ENCODE results near the gene RAPH1.
A peak's percentile ranks its signal among the peaks of the same experiment; 100 is the strongest.

Gene RAPH1

GRCh38 chr2:203535078-203535783, at the start of gene RAPH1:
RAPH1 (minus strand) TSS chr2:203535301; CDS start chr2:203495353, 39,948 bp downstream.
- peak; percentile 71 for DNase-seq

- DNase-seq = no peak
Observed at GRCh38 chr2:203584784-203585183, 49.7 kb upstream of the RAPH1 start.

DNA sequence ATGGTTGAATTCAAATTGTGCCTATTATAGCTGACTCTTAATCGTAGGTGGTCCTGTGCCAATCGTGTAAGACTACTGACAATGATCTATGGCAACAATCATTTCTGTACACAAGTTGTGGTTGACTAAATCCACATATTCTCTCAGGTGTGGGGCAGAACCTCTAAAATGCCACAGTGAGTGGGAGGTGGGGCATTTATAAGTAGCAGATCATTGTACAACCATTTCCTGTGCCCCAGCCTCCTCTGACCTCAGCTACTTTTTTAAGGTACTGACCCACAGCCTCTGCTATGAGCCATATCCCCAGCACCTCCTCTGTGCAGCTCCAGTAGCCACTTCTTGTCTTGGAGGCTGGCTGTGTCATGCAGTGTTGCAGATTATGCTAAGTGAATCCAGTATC, 48.6 kb upstream of the RAPH1 start:
- no peak for DNase-seq

- no peak for DNase-seq
Observed at GRCh38 chr2:203583084-203583695, 48.1 kb upstream of the RAPH1 start.

DNA sequence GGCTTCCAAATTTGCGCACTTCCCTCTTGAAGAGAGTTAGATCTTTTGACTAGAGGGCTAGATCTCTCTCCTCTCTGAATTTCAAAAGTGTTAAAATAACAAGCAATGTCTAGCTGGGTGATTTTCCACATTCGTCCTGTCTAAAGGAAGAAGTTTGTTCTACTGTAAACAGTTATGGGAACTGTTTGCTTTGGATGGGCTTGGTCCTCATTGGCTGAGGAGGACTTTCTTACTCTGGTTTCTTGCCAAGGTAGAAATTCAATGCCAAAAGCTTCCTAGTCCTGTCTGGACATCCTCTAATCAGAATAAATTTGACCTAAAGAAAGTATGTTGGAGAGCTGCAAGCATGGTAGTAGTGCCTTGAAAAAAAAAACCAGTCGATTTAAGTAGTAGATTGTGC, 47.4 kb upstream of the RAPH1 start:
- DNase-seq = no peak

DNA sequence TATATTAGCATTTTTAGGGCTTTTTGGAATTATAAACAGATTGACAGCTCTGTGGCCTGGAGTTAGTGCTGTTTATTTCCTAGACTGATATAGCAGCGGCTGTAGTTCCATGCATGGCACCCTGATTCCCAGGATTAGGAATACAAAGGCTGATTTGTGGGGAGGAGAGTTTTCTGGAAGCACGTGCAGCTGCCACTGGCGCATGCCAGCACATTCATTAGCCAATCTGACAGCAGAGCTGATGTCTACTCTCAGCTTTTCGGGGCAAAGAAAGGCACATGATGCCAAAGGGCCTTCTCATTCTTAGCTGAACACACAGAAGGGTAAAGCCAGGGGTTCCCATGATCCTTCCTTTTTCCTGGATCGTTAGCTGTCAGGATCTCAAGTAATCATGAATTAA, 45.7 kb upstream of the RAPH1 start:
- DNase-seq = no peak

GRCh38 chr2:203579730-203580129, 44.6 kb upstream of the RAPH1 start:
- no peak for DNase-seq

DNA sequence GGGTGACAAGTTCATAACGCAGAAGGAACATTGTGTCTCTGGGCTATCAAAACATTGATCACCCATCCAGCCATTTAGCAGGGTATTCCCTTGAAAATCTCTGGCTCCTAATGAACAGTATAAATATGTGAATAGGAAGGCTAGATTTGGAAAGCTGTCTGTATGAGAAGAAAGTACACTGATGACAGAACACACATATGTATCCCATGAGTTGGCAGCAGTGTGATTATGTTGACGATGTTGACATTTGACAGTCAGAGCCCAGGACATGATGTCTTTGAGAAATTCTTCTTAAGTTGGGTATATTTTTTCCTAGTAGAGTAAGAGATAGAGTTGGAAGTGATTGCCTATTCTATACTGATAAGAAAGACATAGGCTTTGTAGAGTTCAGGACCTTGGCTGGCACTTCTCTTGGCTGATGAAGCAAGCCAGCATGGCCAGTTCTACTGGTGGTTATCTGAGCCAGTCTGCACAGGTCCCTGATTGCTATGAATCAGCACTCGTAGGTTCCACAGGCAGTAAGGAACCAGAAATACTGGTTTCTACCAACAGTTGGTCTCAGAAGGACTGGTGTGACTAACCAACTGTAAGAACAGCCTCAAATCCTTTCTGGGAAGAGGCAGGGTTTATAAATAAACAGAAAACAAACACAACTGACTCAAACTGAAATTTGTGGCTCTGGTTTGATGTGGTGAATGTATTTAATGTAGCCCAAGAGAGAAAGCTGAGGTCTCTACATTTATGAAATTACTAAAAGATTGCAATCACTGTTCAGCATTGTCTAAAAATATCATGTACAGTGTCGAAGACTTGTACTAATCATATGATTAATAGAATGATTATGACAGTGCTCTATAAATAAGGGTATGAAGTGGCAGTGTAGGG, 43.9 kb upstream of the RAPH1 start:
- DNase-seq = no peak

DNA sequence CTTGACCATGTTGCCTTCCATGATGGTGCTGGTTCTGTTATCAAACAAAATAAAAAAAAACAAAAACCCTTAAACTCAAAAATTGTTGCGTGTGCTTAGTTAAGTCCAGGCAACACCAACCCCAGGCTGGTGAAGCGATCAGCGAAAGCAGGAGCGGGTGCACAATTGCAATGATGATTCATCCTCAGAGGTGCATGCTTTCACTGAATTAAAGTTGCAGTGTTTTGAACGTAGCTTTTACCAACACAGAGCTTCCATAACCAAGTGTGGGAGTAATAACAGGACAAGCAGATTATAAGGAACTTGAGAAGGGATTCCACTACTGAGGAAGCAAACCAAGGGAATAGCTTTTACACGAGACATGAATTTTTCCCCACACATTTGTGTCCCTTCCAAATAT, 39.7 kb upstream of the RAPH1 start:
- no peak for DNase-seq

- DNase-seq = no peak
Observed at GRCh38 chr2:203572316-203572715, 37.2 kb upstream of the RAPH1 start.

DNA sequence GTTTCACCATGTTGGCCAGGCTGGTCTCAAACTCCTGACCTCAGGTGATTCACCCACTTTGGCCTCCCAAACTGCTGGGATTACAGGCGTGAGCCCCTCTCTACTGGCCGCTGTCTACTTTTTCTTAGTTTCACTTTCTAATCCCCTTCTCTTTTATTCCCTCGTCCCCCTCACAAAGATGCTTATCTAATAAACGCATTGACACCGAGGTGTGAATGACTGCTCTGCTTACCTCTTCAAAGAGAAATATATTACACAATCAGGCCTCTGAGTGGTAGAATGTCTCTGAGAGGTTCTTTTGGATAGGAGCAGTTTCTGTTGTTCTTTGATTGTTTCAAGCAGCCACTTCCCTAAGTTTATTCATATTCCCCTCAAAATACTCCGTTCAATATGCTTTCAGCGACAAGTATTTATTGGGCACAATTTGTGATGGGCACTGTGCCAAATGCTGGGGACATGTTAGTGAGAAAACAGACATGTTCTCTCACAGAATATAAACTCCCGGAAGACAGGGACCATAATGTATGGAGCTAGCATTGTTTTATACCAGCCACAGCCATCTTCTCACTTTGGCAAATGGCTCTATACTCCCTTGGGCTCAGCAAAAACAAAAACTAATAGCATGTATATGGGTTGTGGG, 34.7 kb upstream of the RAPH1 start:
- DNase-seq = no peak

GRCh38 chr2:203567691-203568090, 32.6 kb upstream of the RAPH1 start:
- DNase-seq = no peak

DNA sequence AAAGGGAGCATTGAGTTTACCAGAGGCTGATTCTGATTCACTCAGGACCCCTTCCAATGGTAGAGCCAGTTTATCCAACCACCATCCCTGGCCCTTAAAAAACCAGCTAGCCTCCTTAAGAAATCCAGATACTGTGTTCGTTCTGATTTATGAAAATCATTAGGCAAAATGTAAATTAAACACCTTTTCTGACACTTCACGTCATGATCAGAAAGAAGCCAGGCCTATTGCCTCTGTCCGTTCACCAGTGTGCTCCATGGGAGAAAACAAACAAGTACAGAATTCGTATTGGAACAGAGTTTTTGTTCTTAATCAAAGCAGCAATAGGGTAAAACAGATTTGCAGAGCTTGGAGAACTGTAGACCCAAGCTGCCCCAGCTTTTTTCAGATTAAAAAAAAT, 31.1 kb upstream of the RAPH1 start:
- DNase-seq = no peak

DNA sequence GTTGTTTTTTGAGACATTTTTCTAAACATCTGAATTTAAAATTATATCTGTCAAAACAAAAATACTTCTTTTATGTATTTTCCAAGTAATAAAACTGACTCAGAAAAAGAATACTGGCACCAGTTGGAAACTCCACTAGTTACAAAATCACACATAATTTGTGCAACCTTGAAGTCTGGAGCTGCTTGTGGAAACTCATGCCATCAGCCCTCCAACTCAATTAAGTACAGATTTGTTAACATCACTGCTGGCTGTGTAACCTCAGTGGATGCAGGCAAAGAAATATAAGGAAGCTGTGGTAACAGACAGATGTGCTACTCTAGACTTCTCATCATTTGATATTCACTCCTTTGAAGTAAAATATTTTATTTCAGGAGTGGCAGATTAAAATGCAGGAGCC, 30.0 kb upstream of the RAPH1 start:
- DNase-seq = no peak

GRCh38 chr2:203562268-203562667, 27.2 kb upstream of the RAPH1 start:
- no peak for DNase-seq

GRCh38 chr2:203559641-203560040, 24.5 kb upstream of the RAPH1 start:
- no peak for DNase-seq

DNA sequence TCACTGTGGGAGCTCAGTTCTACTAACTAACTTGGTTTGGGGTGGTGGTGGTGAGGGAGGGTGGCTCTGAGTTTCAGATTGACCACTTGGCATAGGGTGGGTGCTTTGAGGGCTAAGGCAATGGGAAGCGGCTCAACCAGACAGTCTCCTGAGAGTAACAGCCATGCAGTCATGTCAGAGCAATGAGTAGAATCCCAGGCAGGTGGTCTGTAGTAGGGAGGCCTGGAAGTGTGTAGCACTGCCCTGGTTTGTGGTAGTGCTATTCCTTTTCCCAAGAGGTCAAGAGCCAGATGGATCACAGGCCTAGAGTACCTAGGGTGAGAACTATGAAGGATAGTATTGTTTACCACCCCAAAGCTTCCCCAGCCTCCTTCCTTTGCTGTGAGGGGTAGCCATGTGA, 18.7 kb upstream of the RAPH1 start:
- DNase-seq = no peak

DNA sequence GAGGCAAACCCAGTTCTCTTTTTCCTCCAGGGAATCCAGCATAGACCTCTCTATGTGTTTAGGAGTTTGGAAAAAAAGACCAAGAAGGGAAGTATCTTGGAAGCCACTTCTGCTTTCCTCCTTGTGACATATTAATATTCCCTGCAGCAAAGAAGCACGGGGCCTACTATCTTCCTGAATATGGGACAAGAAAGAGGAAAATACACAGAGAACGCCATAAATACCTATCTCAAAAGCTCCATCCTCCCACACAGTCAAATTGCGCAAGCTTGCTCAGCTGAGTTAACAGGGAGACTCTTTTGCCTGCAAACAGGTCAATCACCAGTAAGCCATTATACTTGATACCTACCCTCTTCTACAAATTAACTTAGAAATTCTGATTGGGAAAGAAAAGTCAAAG, 16.7 kb upstream of the RAPH1 start:
- no peak for DNase-seq

- no peak for DNase-seq
Observed at GRCh38 chr2:203550266-203550665, 15.2 kb upstream of the RAPH1 start.

- no peak for DNase-seq
Observed at GRCh38 chr2:203549406-203549805, 14.3 kb upstream of the RAPH1 start.

- no peak for DNase-seq
Observed at GRCh38 chr2:203548887-203549286, 13.8 kb upstream of the RAPH1 start.

DNA sequence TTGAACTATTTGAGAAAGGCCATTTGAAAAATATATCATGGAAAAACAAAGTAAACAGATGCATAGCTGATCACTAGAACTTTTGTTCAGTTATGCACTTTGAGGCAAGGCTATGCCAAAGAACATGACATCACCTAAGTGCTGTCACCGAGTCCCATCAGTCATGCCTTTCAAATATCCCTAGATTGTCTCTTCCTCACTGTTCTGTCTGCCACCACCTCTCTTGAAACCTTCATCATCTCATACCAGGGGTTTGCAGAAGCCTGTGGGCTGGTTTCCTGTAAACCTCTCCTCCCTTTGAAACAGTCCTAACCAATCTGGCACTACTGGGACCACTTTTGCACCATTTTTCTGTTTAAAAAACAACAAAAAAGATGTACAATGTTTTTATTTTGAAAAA, 12.3 kb upstream of the RAPH1 start:
- DNase-seq = no peak

GRCh38 chr2:203544402-203544801, 9.3 kb upstream of the RAPH1 start:
- DNase-seq = no peak

Data from activated CD4-positive, CD25-positive, alpha-beta regulatory T cell treated with anti-CD3 and anti-CD28 coated beads, Interleukin-2, amount 50 U/mL, for 72 hours (primary cell).